DOHH2 (cell line): ENCODE results near the gene RTL9.

Experiments
- H3F3A ChIP-seq: fragments of 200-600 bp; sonication (generic), shearing (Covaris generic); 2 replicates; pipeline ENCODE4 v1.6.0; 2016; ENCODE audit warnings: antibody characterized with exemption, mild to moderate bottlenecking; ENCODE audit not compliant: control insufficient read depth, insufficient read depth
- H3K27ac ChIP-seq: fragments of 200-600 bp; sonication (generic); 2 replicates; pipeline ENCODE4 v1.5.1; 2014; ENCODE audit warnings: low read depth, mild to moderate bottlenecking, low read length, moderate library complexity
- H3K27me3 ChIP-seq: fragments of 200-600 bp; sonication (generic); 2 replicates; pipeline ENCODE4 v1.6.1; 2014; ENCODE audit warnings: mild to moderate bottlenecking, low read length, mixed read lengths; ENCODE audit not compliant: control insufficient read depth
- H3K36me3 ChIP-seq: fragments of 200-600 bp; sonication (generic); 2 replicates; pipeline ENCODE4 v1.6.1; 2014; ENCODE audit warnings: mild to moderate bottlenecking, low read length, moderate library complexity, mixed read lengths; ENCODE audit not compliant: control insufficient read depth
- H3K4me1 ChIP-seq: fragments of 200-600 bp; sonication (generic); 2 replicates; pipeline ENCODE4 v1.6.1; 2014; ENCODE audit warnings: mild to moderate bottlenecking, low read length, mixed read lengths; ENCODE audit not compliant: control insufficient read depth
- H3K4me2 ChIP-seq: fragments of 200-600 bp; sonication (generic); 2 replicates; pipeline ENCODE4 v1.6.0; 2014; ENCODE audit warnings: mild to moderate bottlenecking, low read length, moderate library complexity
- H3K4me3 ChIP-seq: fragments of 200-600 bp; sonication (generic); 2 replicates; pipeline ENCODE4 v1.5.1; 2014; ENCODE audit warnings: mild to moderate bottlenecking, low read length, mixed read lengths
- H3K79me2 ChIP-seq: fragments of 200-600 bp; sonication (generic); 2 replicates; pipeline ENCODE4 v1.6.1; 2014; ENCODE audit warnings: mild to moderate bottlenecking, low read length, mixed read lengths; ENCODE audit not compliant: control insufficient read depth
- H3K9me2 ChIP-seq: fragments of 200-600 bp; sonication (generic); replicated peaks from 2 replicates; pipeline ENCODE4 v1.6.1; 2014; ENCODE audit warnings: mild to moderate bottlenecking, low read length, mixed read lengths; ENCODE audit not compliant: control insufficient read depth
- H3K9me3 ChIP-seq: fragments of 200-600 bp; sonication (generic); 2 replicates; pipeline ENCODE4 v1.6.1; 2014; ENCODE audit warnings: antibody characterized with exemption, low read length, mixed read lengths; ENCODE audit not compliant: control insufficient read depth, insufficient read depth
- H4K20me1 ChIP-seq: fragments of 200-600 bp; sonication (generic); 2 replicates; pipeline ENCODE4 v1.6.0; 2014; ENCODE audit warnings: low read depth, mild to moderate bottlenecking, antibody characterized with exemption, low read length, moderate library complexity; ENCODE audit not compliant: control insufficient read depth, insufficient read depth
- CTCF ChIP-seq: fragments of 200-600 bp; sonication (generic); IDR thresholded peaks from one replicate; pipeline ENCODE4 v1.5.1; 2014; ENCODE audit warnings: antibody characterized with exemption, mild to moderate bottlenecking, low read depth, low read length; ENCODE audit not compliant: poor library complexity, severe bottlenecking
- EZH2phosphoT487 ChIP-seq: fragments of 200-600 bp; sonication (generic); IDR thresholded peaks from 2 replicates; pipeline ENCODE4 v1.6.1; 2017; ENCODE audit warnings: borderline replicate concordance, mild to moderate bottlenecking, antibody characterized with exemption, low read length, moderate library complexity, mixed read lengths

Gene RTL9

GRCh38 chrX:110358548-110358947, at the start of gene RTL9:
RTL9 (plus strand) TSS chrX:110358848; CDS start chrX:110450618, 91,770 bp downstream.
- Histone ChIP-seq H3K4me1 (no peaks in the 10 kb centered on the region), H3F3A (no peaks in the 10 kb centered on the region), H3K27me3 (no peaks in the 10 kb centered on the region), H4K20me1 (no peaks in the 10 kb centered on the region), H3K4me3 (no peak within 1 kb of the TSS), H3K9me2 (no peaks in the 10 kb centered on the region), H3K4me2 (no peak within 1 kb of the TSS), H3K79me2 (no peaks in the 10 kb centered on the region), H3K9me3 (no peaks in the 10 kb centered on the region), H3K36me3 (no peaks in the 10 kb centered on the region), H3K27ac (no peak within 1 kb of the TSS)
- TF ChIP-seq CTCF = no peak
- no peak for TF ChIP-seq EZH2phosphoT487

GRCh38 chrX:110310000-110310790, 48.5 kb upstream of the RTL9 start:
- Histone ChIP-seq H3F3A (no peaks in the 10 kb centered on the region), H4K20me1 (no peaks in the 10 kb centered on the region; the same call in 1 of the 2 replicates), H3K9me3 (no peaks in the 10 kb centered on the region), H3K27me3 (no peaks in the 10 kb centered on the region), H3K4me1 (peaks cover 6% of the 10 kb centered on the region), H3K79me2 (peaks cover 80% of the 10 kb centered on the region), H3K27ac (no peak overlapping the region), H3K9me2 (no peaks in the 10 kb centered on the region), H3K4me3 (no peak overlapping the region), H3K36me3 (no peaks in the 10 kb centered on the region), H3K4me2 (no peak overlapping the region)
- TF ChIP-seq CTCF (no peak), EZH2phosphoT487 (no peak)

- no peak overlapping the region for H3K4me2 ChIP-seq
- H3K9me2 ChIP-seq = no peaks in the 10 kb centered on the region
- H3K9me3 ChIP-seq = no peaks in the 10 kb centered on the region
- H3K27me3 ChIP-seq = no peaks in the 10 kb centered on the region
- peaks cover 3% of the 10 kb centered on the region; the same call in 1 of the 2 replicates for H4K20me1 ChIP-seq
- no peaks in the 10 kb centered on the region for H3F3A ChIP-seq
- TF ChIP-seq CTCF = no peak
- no peak for TF ChIP-seq EZH2phosphoT487
- H3K36me3 ChIP-seq = no peaks in the 10 kb centered on the region
- H3K27ac ChIP-seq = no peak overlapping the region
- no peak overlapping the region for H3K4me3 ChIP-seq
- H3K79me2 ChIP-seq = peaks cover 85% of the 10 kb centered on the region
- H3K4me1 ChIP-seq = peaks cover 13% of the 10 kb centered on the region
Observed at GRCh38 chrX:110310896-110311295, 47.8 kb upstream of the RTL9 start.
